ENCODE results near the gene ZNF521. TPM values are rescaled to one million over a fixed set of nuclear protein-coding genes. Genes with fewer than 3 reads are reported as not detected.
A peak's percentile ranks its signal among the peaks of the same experiment; 100 is the strongest.

ZNF521 gene
- total and polyA plus RNA-seq, 3 experiments from 2014 or later: not detected

GRCh38 chr18:25019086-25019860 lies 332.7 kb downstream of the ZNF521 start:
- CTCF ChIA-PET: no interaction called here

DNA sequence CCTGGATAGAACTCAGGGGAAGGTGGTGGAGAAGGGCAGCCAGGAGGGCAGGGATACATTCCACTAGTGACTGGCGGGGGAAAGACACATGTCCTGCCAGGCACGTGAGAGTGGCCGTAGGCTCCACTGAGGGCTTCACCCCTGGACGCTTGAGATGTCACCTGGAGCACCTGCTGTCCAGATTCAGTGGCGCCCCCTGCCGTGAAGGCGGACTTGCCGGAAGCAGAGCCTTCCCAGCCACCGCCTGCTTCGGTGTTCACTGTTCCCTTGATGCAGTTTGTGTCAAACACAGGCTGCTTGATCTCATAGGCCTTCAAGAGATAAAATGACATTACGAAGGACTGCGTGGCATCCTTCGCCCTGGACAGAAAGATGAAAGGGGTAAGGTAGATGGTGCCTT lies 335.3 kb downstream of the ZNF521 start:
- H3K27me3 ChIP-seq (ENCODE audit: insufficient read depth, low read length, poor library complexity, severe bottlenecking): no peaks in the 10 kb centered on the region
- H3K9me3 ChIP-seq (ENCODE audit: low read length): no peaks in the 10 kb centered on the region
- H3K27ac ChIP-seq (ENCODE audit: low read depth, low read length): no peak overlapping the region
- H3K4me1 ChIP-seq (ENCODE audit: insufficient read depth, low read length): no peaks in the 10 kb centered on the region
- H3K36me3 ChIP-seq (ENCODE audit: insufficient read depth, low read length): no peaks in the 10 kb centered on the region
- peaks cover 0 to 8% (median 2%) of the 10 kb centered on the region in 5 donors for H3K9me3 Mint-ChIP-seq
- no peak overlapping the region for H3K4me3 ChIP-seq (ENCODE audit: low read length)
- no peaks in the 10 kb centered on the region for H3K36me3 Mint-ChIP-seq
- peak in 1 of 5 donors; percentile 47 for DNase-seq
- ChIA-PET CTCF (no interaction called here), POLR2A (no interaction called here)
- H3K27me3 Mint-ChIP-seq: peaks cover 0 to 4% of the 10 kb centered on the region in 2 donors
- no peak overlapping the region for H3K27ac Mint-ChIP-seq
- no peak overlapping the region for H3K4me3 Mint-ChIP-seq
- H3K4me1 Mint-ChIP-seq: no peaks in the 10 kb centered on the region

More at GRCh38 chr18:25019086-25019860, 332.7 kb downstream of the ZNF521 start:
- Histone ChIP-seq H3K27me3 (ENCODE audit: insufficient read depth, low read length, poor library complexity, severe bottlenecking) (no peaks in the 10 kb centered on the region), H3K4me1 (ENCODE audit: insufficient read depth, low read length) (no peaks in the 10 kb centered on the region), H3K4me3 (ENCODE audit: low read length) (no peak overlapping the region), H3K27ac (ENCODE audit: low read depth, low read length) (no peak overlapping the region), H3K9me3 (ENCODE audit: low read length) (no peaks in the 10 kb centered on the region), H3K36me3 (ENCODE audit: insufficient read depth, low read length) (no peaks in the 10 kb centered on the region)
- Mint-ChIP-seq H3K9me3 (peaks cover 0 to 8% (median 2%) of the 10 kb centered on the region in 5 donors), H3K4me1 (no peaks in the 10 kb centered on the region), H3K36me3 (no peaks in the 10 kb centered on the region), H3K4me3 (no peak overlapping the region), H3K27ac (no peak overlapping the region), H3K27me3 (peaks cover 0 to 4% of the 10 kb centered on the region in 2 donors)
- DNase-seq: no peak
- POLR2A ChIA-PET: no interaction called here

DNA sequence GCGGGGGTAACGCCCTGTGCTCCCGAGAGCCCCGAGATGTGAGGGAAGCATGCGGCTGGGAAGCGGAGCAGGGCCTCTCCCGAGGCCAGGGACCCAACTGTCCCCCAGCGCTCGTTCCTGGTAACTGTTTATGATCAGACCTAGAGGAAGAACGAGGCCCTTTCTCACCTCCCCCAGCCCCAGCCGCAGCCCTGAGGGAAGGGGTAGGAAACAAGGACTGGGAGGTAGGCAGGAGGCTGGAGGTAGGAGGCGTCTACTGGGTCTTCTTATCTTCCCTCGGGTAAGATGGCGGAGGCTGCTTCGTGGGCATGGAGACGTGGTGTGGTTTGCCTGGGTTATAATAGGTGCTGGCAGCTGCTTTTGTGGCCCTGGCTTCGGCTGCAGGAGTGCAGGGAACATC lies 335.8 kb downstream of the ZNF521 start:
- Histone ChIP-seq H3K9me3 (ENCODE audit: low read length) (no peaks in the 10 kb centered on the region), H3K36me3 (ENCODE audit: insufficient read depth, low read length) (no peaks in the 10 kb centered on the region), H3K27me3 (ENCODE audit: insufficient read depth, low read length, poor library complexity, severe bottlenecking) (no peaks in the 10 kb centered on the region), H3K4me1 (ENCODE audit: insufficient read depth, low read length) (no peaks in the 10 kb centered on the region), H3K27ac (ENCODE audit: low read depth, low read length) (no peak overlapping the region), H3K4me3 (ENCODE audit: low read length) (no peak overlapping the region)
- peaks cover 0 to 8% (median 2%) of the 10 kb centered on the region in 5 donors for H3K9me3 Mint-ChIP-seq
- no peak for DNase-seq
- peaks cover 0 to 4% of the 10 kb centered on the region in 2 donors for H3K27me3 Mint-ChIP-seq
- POLR2A ChIA-PET: no interaction called here
- no peak overlapping the region for H3K27ac Mint-ChIP-seq
- H3K36me3 Mint-ChIP-seq: no peaks in the 10 kb centered on the region
- H3K4me3 Mint-ChIP-seq: no peak overlapping the region
- no peaks in the 10 kb centered on the region for H3K4me1 Mint-ChIP-seq
- CTCF ChIA-PET: no interaction called here

Data from CD8-positive, alpha-beta memory T cell (primary cell).